Epidermal melanocyte (primary cell): Measurements from ENCODE around the gene ORAI3.

ENCODE experiments used
- DNase-seq: peaks from one replicate; pipeline ENCODE4 v3.0.0; 2011; ENCODE audit warnings: low spot score; ENCODE audit not compliant: insufficient read length

ORAI3 gene

DNA sequence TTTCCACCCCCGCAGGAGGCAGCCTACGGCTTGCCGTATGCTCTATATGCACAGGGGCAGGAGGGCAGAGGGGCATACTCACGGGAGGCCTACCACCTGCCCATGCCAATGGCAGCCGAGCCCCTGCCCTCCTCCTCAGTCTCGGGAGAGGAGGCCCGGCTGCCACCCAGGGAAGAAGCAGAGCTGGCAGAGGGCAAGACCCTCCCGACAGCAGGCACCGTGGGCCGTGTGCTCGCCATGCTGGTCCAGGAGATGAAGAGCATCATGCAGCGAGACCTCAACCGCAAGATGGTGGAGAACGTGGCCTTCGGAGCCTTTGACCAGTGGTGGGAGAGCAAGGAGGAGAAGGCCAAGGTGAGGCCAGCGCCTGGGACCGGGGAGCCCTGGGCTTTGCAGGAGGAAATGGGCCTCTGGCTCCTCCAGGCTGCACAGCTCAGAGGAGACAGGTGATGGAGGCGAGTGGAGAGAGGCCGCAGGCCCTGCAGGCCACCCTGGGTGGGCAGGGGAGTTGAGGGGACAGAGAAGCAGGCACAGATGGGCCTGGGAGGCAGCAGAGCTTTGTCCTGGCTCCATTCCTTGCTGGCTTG is 17.3 kb downstream of the ORAI3 start:
- DNase-seq: peak; percentile 1

GRCh38 chr16:30967795-30968194 is 18.9 kb downstream of the ORAI3 start:
- peak; percentile 3 for DNase-seq

GRCh38 chr16:30969246-30969842 is 20.5 kb downstream of the ORAI3 start:
- DNase-seq: no peak

DNA sequence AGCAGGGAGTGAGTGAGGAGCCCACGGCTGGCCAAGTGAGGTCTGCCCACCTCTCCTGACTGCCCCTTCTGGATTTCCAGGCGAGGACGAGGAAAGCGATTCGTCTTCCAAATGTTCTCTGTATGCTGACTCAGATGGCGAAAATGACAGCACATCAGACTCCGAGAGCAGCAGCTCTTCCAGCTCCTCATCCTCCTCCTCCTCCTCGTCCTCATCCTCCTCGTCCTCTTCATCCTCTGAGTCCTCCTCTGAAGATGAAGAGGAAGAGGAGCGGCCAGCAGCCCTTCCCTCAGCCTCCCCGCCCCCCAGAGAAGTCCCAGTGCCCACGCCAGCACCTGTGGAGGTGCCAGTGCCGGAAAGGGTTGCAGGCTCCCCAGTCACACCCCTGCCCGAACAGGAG is 22.4 kb downstream of the ORAI3 start:
- no peak for DNase-seq

GRCh38 chr16:30972872-30973271 is 24.0 kb downstream of the ORAI3 start:
- DNase-seq: no peak

- no peak for DNase-seq
Measured at GRCh38 chr16:30974348-30974747, 25.5 kb downstream of the ORAI3 start.

DNA sequence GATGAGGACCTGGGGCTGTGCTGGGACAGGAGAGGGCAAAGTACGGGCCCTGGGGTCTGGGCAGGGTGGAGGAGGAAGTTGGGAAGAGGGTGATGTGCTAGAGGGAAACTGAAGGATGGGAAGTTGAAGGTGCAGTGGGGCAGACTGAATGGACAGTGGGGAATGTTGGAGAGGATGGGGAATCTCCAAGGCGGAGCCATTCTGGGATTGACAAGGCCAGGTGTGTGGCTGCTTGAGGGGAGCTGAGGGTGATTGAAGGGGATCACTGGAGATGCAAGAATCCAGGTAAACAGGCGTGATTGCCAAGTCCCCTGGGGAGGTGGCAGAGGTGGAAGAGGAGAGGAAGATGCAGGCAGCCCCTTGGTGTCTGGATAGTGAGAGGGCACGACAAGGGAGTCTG is 27.6 kb downstream of the ORAI3 start:
- DNase-seq: no peak

DNA sequence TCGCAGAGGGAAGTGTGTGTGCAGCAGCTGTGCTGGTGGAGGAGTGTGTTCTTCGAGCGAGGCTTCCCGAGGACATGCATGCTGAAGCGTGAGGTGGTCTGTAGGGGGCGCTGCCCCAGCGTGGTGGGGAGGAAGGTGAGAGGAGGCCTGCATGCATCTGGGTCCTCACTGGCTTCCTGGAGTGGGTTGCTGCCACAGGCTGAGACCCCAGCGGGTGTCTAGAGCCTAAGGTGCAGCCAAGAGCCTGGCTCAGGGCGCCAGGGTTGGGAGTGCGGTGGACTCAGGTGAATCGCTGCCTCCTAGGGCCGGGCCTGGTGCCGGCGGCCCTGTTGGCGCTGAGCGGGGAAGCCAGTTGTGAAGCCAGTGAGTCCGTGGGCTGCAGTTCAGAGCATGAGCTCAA is 28.6 kb downstream of the ORAI3 start:
- no peak for DNase-seq

DNA sequence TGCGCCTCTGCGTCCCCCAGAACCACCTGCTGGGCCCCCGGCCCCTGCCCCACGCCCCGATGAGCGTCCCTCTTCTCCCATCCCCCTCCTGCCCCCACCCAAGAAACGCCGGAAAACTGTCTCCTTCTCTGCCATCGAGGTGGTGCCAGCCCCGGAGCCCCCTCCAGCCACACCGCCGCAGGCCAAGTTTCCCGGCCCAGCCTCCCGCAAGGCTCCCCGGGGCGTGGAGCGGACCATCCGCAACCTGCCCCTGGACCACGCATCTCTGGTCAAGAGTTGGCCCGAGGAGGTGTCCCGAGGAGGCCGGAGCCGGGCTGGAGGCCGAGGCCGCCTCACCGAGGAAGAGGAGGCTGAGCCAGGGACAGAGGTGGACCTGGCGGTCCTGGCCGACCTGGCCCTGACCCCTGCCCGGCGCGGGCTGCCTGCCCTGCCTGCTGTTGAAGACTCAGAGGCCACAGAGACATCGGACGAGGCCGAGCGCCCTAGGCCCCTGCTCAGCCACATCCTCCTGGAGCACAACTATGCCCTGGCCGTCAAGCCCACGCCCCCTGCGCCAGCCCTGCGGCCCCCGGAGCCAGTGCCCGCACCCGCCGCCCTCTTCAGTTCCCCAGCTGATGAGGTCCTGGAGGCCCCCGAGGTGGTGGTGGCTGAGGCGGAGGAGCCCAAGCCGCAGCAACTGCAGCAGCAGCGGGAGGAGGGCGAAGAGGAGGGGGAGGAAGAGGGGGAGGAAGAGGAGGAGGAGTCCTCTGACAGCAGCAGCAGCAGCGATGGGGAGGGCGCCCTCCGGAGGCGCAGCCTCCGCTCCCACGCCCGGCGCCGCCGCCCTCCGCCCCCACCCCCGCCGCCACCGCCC is 30.5 kb downstream of the ORAI3 start:
- no peak for DNase-seq

- no peak for DNase-seq
Measured at GRCh38 chr16:30980023-30980371, 31.1 kb downstream of the ORAI3 start.

DNA sequence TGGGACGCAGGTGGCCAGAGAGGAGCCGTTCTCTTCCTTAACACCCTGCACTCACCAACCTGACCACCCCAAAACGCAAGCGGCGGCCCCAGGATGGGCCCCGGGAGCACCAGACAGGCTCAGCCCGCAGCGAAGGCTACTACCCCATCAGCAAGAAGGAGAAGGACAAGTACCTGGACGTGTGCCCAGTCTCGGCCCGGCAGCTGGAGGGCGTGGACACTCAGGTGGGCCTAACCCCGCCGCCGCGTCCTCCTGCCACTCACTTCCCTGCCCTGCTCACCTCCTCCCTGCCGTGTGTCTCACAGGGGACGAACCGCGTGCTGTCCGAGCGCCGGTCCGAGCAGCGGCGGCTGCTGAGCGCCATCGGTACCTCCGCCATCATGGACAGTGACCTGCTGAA is 31.6 kb downstream of the ORAI3 start:
- no peak for DNase-seq

- DNase-seq: no peak
Measured at GRCh38 chr16:30980959-30981358, 32.1 kb downstream of the ORAI3 start.

GRCh38 chr16:30982548-30983288 is 33.9 kb downstream of the ORAI3 start:
- DNase-seq: no peak

- no peak for DNase-seq
Measured at GRCh38 chr16:30983289-30983889, 34.5 kb downstream of the ORAI3 start.

DNA sequence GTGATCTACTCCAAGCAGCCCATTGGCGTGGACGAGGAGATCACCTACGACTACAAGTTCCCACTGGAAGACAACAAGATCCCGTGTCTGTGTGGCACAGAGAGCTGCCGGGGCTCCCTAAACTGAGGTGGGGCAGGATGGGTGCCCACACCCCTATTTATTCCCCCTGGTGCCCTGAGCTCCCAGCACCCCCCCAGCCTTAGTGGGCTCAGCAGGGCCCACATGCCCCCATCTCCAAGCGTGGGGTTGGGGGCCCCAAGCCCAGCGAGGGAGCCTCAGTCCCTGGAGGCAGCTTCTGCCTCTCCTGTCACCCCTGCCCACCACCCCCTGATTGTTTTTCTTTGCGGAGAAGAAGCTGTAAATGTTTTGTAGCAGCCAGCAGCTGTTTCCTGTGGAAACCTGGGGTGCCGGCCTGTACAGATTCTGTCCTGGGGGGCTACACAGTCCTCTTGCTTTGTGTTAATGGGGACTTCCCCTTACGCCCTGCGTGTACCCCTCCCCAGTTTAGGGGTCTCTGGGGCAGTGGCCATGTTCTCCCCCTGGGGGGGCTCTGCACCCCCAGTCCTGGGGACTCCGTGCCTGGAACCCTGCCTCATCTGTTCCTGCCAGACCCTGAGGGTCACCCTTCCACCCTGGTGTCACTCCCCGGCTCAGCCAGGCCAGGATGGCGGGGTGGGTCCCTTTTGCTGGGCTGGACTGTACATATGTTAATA is 35.2 kb downstream of the ORAI3 start:
- no peak for DNase-seq

GRCh38 chr16:30984669-30985400 is 36.0 kb downstream of the ORAI3 start, which contains the start of gene HSD3B7:
Gene HSD3B7 (plus strand): TSS chr16:30985207. CDS start chr16:30985659, 452 bp downstream.
- peak; percentile 99 for DNase-seq

GRCh38 chr16:30985401-30986128 is 36.7 kb downstream of the ORAI3 start:
- DNase-seq: no peak

- DNase-seq: no peak
Measured at GRCh38 chr16:30986129-30986991, 37.5 kb downstream of the ORAI3 start.
